Measurements from ENCODE around the gene SLC35A3. TPM values are rescaled to one million over a fixed set of nuclear protein-coding genes. Genes with fewer than 3 reads are reported as not detected.

Gene SLC35A3
- total RNA-seq, 1 donor from 2014 or later = 24.1 TPM

DNA sequence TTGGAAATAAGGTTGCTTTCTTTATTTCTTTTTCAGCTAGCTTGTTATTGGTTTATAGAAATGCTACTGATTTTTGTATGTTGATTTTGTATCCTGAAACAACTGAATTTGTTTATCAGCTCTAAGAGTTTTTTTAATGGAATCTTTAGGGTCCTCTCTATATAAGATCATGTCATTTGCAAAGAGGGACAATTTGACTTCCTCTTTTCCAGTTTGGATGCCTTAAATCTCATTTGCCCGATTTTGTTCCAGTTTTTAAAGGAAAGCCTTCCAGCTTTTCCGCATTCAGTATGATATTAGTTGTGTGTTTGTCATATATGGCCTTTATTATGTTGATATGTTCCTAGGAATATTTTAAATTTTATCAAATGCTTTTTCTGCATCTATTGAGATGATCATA is 31.7 kb downstream of the SLC35A3 start:
- H3K36me3 ChIP-seq (ENCODE audit: control insufficient read depth, insufficient read depth, low read length) = no peaks in the 10 kb centered on the region
- H3K4me3 ChIP-seq (ENCODE audit: low read depth, low read length) = no peak overlapping the region
- no peak for DNase-seq (ENCODE audit: low read depth)
- H3K27me3 ChIP-seq (ENCODE audit: control insufficient read depth, insufficient read depth, low read length) = no peaks in the 10 kb centered on the region
- TF ChIP-seq CTCF (IDR thresholded peaks at IDR 0.05; ENCODE audit: insufficient read depth, low read length, poor library complexity, severe bottlenecking) = no peak

- Histone ChIP-seq H3K27me3 (ENCODE audit: control insufficient read depth, insufficient read depth, low read length) (no peaks in the 10 kb centered on the region), H3K36me3 (ENCODE audit: control insufficient read depth, insufficient read depth, low read length) (no peaks in the 10 kb centered on the region), H3K4me3 (ENCODE audit: low read depth, low read length) (no peak overlapping the region)
- TF ChIP-seq CTCF (IDR thresholded peaks at IDR 0.05; ENCODE audit: insufficient read depth, low read length, poor library complexity, severe bottlenecking) = no peak
- no peak for DNase-seq (ENCODE audit: low read depth)
These were observed 35.6 kb downstream of the SLC35A3 start for GRCh38 chr1:100005424-100005823.

DNA sequence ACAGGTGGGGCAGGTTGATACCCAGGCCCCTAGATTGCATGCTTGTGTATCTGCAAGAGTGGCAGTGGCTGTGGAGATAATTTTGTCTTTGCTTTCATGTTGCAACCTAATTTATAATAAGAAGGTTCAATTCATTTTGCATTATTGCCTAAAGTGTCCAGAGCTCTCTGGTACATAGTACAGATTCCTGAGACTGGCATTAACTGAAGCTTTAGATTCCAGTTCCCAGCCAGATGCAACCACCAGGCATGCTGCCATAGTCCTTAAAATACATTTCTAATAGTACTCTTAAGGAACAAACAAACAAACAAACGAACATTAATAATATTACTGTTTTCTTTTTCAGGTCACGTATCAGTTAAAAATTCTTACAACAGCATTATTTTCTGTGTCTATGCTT is 36.9 kb downstream of the SLC35A3 start:
- no peaks in the 10 kb centered on the region for H3K36me3 ChIP-seq (ENCODE audit: control insufficient read depth, insufficient read depth, low read length)
- H3K4me3 ChIP-seq (ENCODE audit: low read depth, low read length) = no peak overlapping the region
- DNase-seq (ENCODE audit: low read depth) = no peak
- no peaks in the 10 kb centered on the region for H3K27me3 ChIP-seq (ENCODE audit: control insufficient read depth, insufficient read depth, low read length)
- no peak for TF ChIP-seq CTCF (IDR thresholded peaks at IDR 0.05; ENCODE audit: insufficient read depth, low read length, poor library complexity, severe bottlenecking)

DNA sequence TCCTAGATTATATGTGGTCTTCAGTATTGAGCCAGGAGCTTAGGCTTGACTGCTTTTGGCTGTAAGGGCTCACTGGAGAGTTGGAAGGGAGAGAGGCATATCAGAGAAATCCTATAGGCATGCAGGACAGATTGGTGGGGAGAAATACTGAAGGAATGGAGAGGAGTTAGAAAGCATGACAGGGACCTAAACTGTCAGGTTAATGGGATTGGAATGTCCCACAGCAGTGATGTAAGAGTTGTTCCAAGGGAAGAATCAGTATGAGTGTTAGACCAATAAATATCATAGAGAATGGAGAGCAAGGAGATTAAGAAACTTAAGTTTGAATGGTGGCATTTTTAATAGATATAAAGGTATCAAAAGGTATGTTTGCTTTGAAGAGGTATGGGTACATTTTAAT is 39.7 kb downstream of the SLC35A3 start:
- no peak for TF ChIP-seq CTCF (IDR thresholded peaks at IDR 0.05; ENCODE audit: insufficient read depth, low read length, poor library complexity, severe bottlenecking)

GRCh38 chr1:100010804-100011203 is 41.0 kb downstream of the SLC35A3 start:
- Histone ChIP-seq H3K27me3 (ENCODE audit: control insufficient read depth, insufficient read depth, low read length) (no peaks in the 10 kb centered on the region), H3K36me3 (ENCODE audit: control insufficient read depth, insufficient read depth, low read length) (no peaks in the 10 kb centered on the region), H3K4me3 (ENCODE audit: low read depth, low read length) (no peak overlapping the region)
- no peak for DNase-seq (ENCODE audit: low read depth)
- no peak for TF ChIP-seq CTCF (IDR thresholded peaks at IDR 0.05; ENCODE audit: insufficient read depth, low read length, poor library complexity, severe bottlenecking)

More for the DNA sequence above, 39.7 kb downstream of the SLC35A3 start:
- Histone ChIP-seq H3K4me3 (ENCODE audit: low read depth, low read length) (no peak overlapping the region), H3K36me3 (ENCODE audit: control insufficient read depth, insufficient read depth, low read length) (no peaks in the 10 kb centered on the region), H3K27me3 (ENCODE audit: control insufficient read depth, insufficient read depth, low read length) (no peaks in the 10 kb centered on the region)
- DNase-seq (ENCODE audit: low read depth) = peak; percentile 10

DNA sequence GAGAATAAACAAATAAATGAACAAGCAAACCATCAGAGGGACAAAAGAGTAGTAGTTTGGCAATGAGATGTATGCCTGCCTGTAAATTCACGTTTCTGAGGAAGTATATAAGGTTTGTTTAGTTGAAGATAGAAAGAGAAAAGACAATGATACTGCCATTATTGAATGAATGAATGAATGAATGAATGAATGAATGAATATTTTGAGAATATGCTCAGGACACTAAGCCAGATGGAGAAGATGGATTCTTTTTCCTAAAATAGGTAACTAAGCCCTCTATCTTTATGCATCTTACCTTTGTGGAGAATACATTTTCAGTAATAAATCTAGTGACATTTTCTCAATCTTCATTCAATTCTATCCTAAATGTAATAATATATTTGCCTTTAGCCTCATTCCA is 49.4 kb downstream of the SLC35A3 start:
- no peak for DNase-seq (ENCODE audit: low read depth)
- Histone ChIP-seq H3K27me3 (ENCODE audit: control insufficient read depth, insufficient read depth, low read length) (no peaks in the 10 kb centered on the region), H3K36me3 (ENCODE audit: control insufficient read depth, insufficient read depth, low read length) (no peaks in the 10 kb centered on the region), H3K4me3 (ENCODE audit: low read depth, low read length) (no peak overlapping the region)
- TF ChIP-seq CTCF (IDR thresholded peaks at IDR 0.05; ENCODE audit: insufficient read depth, low read length, poor library complexity, severe bottlenecking) = no peak
